Right hindlimb (tissue), 1 donor: ENCODE data around the gene MYO18A.

Experiments used
- DNase-seq: peaks from one replicate; pipeline ENCODE4 v3.0.0-alpha.2; 2018

The MYO18A gene

GRCh38 chr17:29121442-29121841 is 58.8 kb downstream of the MYO18A start:
- no peak for DNase-seq

GRCh38 chr17:29120433-29120832 is 59.8 kb downstream of the MYO18A start:
- DNase-seq = no peak

- DNase-seq = no peak
Measured at GRCh38 chr17:29119265-29119664, 60.9 kb downstream of the MYO18A start.

- peak; percentile 74 for DNase-seq
Measured at GRCh38 chr17:29116804-29117753, 63.1 kb downstream of the MYO18A start.

- DNase-seq = no peak
Measured at GRCh38 chr17:29115961-29116803, 64.0 kb downstream of the MYO18A start.

GRCh38 chr17:29115435-29115834 is 64.8 kb downstream of the MYO18A start:
- no peak for DNase-seq

- no peak for DNase-seq
Measured at GRCh38 chr17:29114141-29114540, 66.1 kb downstream of the MYO18A start.

- no peak for DNase-seq
Measured at GRCh38 chr17:29113334-29113733, 66.9 kb downstream of the MYO18A start.

- DNase-seq = no peak
Measured at GRCh38 chr17:29112771-29113295, 67.4 kb downstream of the MYO18A start.

GRCh38 chr17:29111816-29112499 is 68.2 kb downstream of the MYO18A start:
- DNase-seq = peak; percentile 88

- DNase-seq = no peak
Measured at GRCh38 chr17:29110372-29110757, 69.8 kb downstream of the MYO18A start.

GRCh38 chr17:29109477-29110371 is 70.5 kb downstream of the MYO18A start:
- no peak for DNase-seq

- no peak for DNase-seq
Measured at GRCh38 chr17:29108823-29109476, 71.2 kb downstream of the MYO18A start.

GRCh38 chr17:29107933-29108822 is 72.0 kb downstream of the MYO18A start:
- DNase-seq = no peak

GRCh38 chr17:29107084-29107483 is 73.1 kb downstream of the MYO18A start:
- DNase-seq = no peak

- DNase-seq = no peak
Measured at GRCh38 chr17:29103341-29103740, 76.9 kb downstream of the MYO18A start.

- DNase-seq = no peak
Measured at GRCh38 chr17:29102741-29103181, 77.4 kb downstream of the MYO18A start.

GRCh38 chr17:29102046-29102445 is 78.2 kb downstream of the MYO18A start:
- DNase-seq = no peak

GRCh38 chr17:29100296-29100695 is 79.9 kb downstream of the MYO18A start:
- no peak for DNase-seq

GRCh38 chr17:29099527-29099926 is 80.7 kb downstream of the MYO18A start:
- DNase-seq = no peak
